ENCODE data around the gene PIEZO2. TPM values are rescaled to one million over a fixed set of nuclear protein-coding genes. Genes with fewer than 3 reads are reported as not detected.
"Not testable (repeated sequence)": the region's sequence is repeated elsewhere in the genome, so short reads cannot be mapped to it uniquely, and the experiment has no call there.

The PIEZO2 gene
- total RNA-seq, 1 experiment from 2014 or later = 0.11 TPM

DNA sequence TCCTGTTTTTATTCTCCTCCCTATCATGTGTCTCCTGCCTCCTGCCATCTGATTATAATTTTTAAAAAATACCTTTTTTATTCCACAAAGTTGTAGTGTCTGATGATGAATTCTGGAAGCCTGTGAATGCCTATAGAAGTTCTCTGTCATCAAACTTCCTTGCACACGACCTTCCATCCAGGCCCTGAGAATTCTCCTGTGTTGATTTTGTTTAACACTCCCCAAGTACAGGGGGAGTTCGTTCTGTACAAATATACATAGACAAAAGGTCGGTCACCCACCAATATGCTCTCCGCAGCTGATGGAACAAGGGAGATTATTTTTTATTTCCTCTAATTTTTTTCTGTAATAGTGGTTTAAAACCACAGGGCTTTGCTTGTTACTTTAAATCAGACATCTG, 232.5 kb downstream of the PIEZO2 start:
- no peaks in the 10 kb centered on the region for H3K36me3 Mint-ChIP-seq (ENCODE audit: insufficient read depth, unreplicated experiment)
- no peaks in the 10 kb centered on the region for H3K9me3 ChIP-seq
- no peak overlapping the region for H3K27ac Mint-ChIP-seq (ENCODE audit: unreplicated experiment)
- TF ChIP-seq, protein P1, sequence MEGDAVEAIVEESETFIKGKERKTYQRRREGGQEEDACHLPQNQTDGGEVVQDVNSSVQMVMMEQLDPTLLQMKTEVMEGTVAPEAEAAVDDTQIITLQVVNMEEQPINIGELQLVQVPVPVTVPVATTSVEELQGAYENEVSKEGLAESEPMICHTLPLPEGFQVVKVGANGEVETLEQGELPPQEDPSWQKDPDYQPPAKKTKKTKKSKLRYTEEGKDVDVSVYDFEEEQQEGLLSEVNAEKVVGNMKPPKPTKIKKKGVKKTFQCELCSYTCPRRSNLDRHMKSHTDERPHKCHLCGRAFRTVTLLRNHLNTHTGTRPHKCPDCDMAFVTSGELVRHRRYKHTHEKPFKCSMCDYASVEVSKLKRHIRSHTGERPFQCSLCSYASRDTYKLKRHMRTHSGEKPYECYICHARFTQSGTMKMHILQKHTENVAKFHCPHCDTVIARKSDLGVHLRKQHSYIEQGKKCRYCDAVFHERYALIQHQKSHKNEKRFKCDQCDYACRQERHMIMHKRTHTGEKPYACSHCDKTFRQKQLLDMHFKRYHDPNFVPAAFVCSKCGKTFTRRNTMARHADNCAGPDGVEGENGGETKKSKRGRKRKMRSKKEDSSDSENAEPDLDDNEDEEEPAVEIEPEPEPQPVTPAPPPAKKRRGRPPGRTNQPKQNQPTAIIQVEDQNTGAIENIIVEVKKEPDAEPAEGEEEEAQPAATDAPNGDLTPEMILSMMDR (IDR thresholded peaks at IDR 0.05; ENCODE audit: insufficient read depth in 1 of 2, low read depth in 1 of 2, low read length in 1 of 2, severe bottlenecking in 1 of 2, unreplicated experiment in 1 of 2) = no peak
- no peak overlapping the region for H3K4me3 ChIP-seq (ENCODE audit: low read depth, low read length)
- no peaks in the 10 kb centered on the region for H3K36me3 ChIP-seq (ENCODE audit: control insufficient read depth, insufficient read depth, low read length)
- H3K4me1 Mint-ChIP-seq (ENCODE audit: low read depth, unreplicated experiment) = no peaks in the 10 kb centered on the region
- CTCF ChIA-PET = no interaction called here
- POLR2A ChIA-PET = no interaction called here
- no peaks in the 10 kb centered on the region for H3K27me3 ChIP-seq (replicated peaks; ENCODE audit: control insufficient read depth, insufficient read depth, low read length)
- H3K4me3 Mint-ChIP-seq (ENCODE audit: unreplicated experiment) = no peak overlapping the region
- no peaks in the 10 kb centered on the region for H3K27me3 Mint-ChIP-seq (ENCODE audit: insufficient read depth, unreplicated experiment)
- no TSS peak for BruUV-seq (replicated peaks)
- no peak for DNase-seq
- intact Hi-C loops (cut with micrococcal nuclease; ENCODE audit: unreplicated experiment) = no loop called here
- H3K9me3 Mint-ChIP-seq (ENCODE audit: unreplicated experiment) = no peaks in the 10 kb centered on the region
- no peaks in the 10 kb centered on the region for H3K4me1 ChIP-seq

DNA sequence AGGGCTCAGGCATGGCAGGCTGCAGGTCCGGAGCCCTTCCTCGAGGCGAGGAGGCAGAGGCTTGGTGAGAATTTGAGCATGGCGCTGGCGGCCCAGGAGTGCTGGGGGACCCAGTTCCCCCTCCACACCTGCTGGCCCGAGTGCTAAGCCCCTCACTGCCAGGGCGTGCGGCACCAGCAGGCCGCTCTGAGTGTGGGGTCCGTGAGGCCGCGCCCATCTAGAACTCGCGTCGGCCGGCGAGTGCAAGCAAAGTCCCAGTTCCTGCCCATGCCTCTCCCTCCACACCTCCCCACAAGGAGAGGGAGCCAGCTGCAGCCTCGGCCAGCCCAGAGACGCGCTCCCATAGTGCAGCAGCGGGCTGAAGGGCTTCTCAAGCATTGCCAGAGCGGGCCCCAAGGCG, 233.0 kb downstream of the PIEZO2 start:
- ChIA-PET CTCF (no interaction called here), POLR2A (no interaction called here)
- intact Hi-C loops (cut with micrococcal nuclease; ENCODE audit: unreplicated experiment) = no loop called here
- Mint-ChIP-seq H3K27ac (ENCODE audit: unreplicated experiment) (no peak overlapping the region), H3K4me1 (ENCODE audit: low read depth, unreplicated experiment) (no peaks in the 10 kb centered on the region), H3K36me3 (ENCODE audit: insufficient read depth, unreplicated experiment) (no peaks in the 10 kb centered on the region), H3K9me3 (ENCODE audit: unreplicated experiment) (no peaks in the 10 kb centered on the region), H3K27me3 (ENCODE audit: insufficient read depth, unreplicated experiment) (no peaks in the 10 kb centered on the region), H3K4me3 (ENCODE audit: unreplicated experiment) (no peak overlapping the region)
- DNase-seq = no peak
- TF ChIP-seq, protein P1 (IDR thresholded peaks at IDR 0.05; ENCODE audit: insufficient read depth in 1 of 2, low read depth in 1 of 2, low read length in 1 of 2, severe bottlenecking in 1 of 2, unreplicated experiment in 1 of 2) = no peak
- H3K36me3 ChIP-seq (ENCODE audit: control insufficient read depth, insufficient read depth, low read length) = no peaks in the 10 kb centered on the region
- H3K9me3 ChIP-seq = no peaks in the 10 kb centered on the region
- H3K27me3 ChIP-seq (replicated peaks; ENCODE audit: control insufficient read depth, insufficient read depth, low read length) = no peaks in the 10 kb centered on the region
- H3K4me1 ChIP-seq = no peaks in the 10 kb centered on the region
- no peak overlapping the region for H3K4me3 ChIP-seq (ENCODE audit: low read depth, low read length)
- BruUV-seq (replicated peaks) = no TSS peak

DNA sequence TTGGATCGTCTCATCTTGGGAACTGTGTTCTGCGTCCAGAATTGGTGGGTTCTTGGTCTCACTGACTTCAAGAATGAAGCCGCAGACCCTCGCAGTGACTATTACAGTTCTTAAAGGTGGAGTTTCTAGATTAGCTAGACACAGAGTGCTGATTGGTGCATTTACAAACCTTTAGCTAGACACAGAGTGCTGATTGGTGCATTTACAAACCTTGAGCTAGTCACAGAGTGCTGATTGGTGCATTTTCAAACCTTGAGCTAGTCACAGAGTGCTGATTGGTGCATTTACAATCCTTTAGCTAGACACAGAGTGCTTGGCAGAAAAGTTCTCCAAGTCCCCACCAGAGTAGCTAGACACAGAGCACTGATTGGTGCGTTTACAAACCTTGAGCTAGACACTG, 233.6 kb downstream of the PIEZO2 start:
- CTCF ChIA-PET; intact Hi-C loops (cut with micrococcal nuclease; ENCODE audit: unreplicated experiment): not testable (repeated sequence)

DNA sequence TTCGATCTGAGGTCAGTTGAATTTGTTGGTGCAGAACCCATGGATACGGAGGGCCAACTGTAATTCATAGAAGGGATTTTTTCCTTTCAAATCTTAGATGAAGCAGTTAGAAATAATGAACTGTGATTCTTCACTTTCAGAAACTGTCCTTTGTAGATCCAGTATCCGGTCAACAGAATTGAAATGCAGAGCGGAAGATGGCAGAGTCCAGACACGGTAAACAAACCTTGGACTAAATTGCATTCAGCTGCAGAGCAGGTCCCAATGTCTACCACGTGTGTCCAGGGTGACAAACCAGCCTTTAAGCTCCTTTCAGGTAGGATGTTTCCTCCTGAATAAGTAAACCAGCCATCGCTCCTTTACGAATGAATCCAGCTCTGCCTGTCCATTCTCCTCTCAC, 234.8 kb downstream of the PIEZO2 start:
- intact Hi-C loops (cut with micrococcal nuclease; ENCODE audit: unreplicated experiment); DNase-seq; H3K36me3 ChIP-seq (ENCODE audit: control insufficient read depth, insufficient read depth, low read length); POLR2A ChIA-PET; H3K27me3 ChIP-seq (replicated peaks; ENCODE audit: control insufficient read depth, insufficient read depth, low read length); H3K4me1 ChIP-seq; CTCF ChIA-PET; H3K9me3 ChIP-seq; H3K4me3 Mint-ChIP-seq (ENCODE audit: unreplicated experiment); H3K27me3 Mint-ChIP-seq (ENCODE audit: insufficient read depth, unreplicated experiment); H3K4me3 ChIP-seq (ENCODE audit: low read depth, low read length); H3K9me3 Mint-ChIP-seq (ENCODE audit: unreplicated experiment); H3K4me1 Mint-ChIP-seq (ENCODE audit: low read depth, unreplicated experiment); BruUV-seq (replicated peaks); H3K36me3 Mint-ChIP-seq (ENCODE audit: insufficient read depth, unreplicated experiment); H3K27ac Mint-ChIP-seq (ENCODE audit: unreplicated experiment): not testable (repeated sequence)

More for the DNA sequence above, 233.6 kb downstream of the PIEZO2 start:
- H3K27me3 Mint-ChIP-seq (ENCODE audit: insufficient read depth, unreplicated experiment); H3K9me3 ChIP-seq; POLR2A ChIA-PET; H3K9me3 Mint-ChIP-seq (ENCODE audit: unreplicated experiment); H3K27me3 ChIP-seq (replicated peaks; ENCODE audit: control insufficient read depth, insufficient read depth, low read length); H3K4me3 ChIP-seq (ENCODE audit: low read depth, low read length); H3K36me3 Mint-ChIP-seq (ENCODE audit: insufficient read depth, unreplicated experiment); H3K4me3 Mint-ChIP-seq (ENCODE audit: unreplicated experiment); H3K4me1 ChIP-seq; H3K4me1 Mint-ChIP-seq (ENCODE audit: low read depth, unreplicated experiment); H3K36me3 ChIP-seq (ENCODE audit: control insufficient read depth, insufficient read depth, low read length); BruUV-seq (replicated peaks); DNase-seq; H3K27ac Mint-ChIP-seq (ENCODE audit: unreplicated experiment): not testable (repeated sequence)
